ENCODE measurements around the gene TRAF7. TPM values are rescaled to one million over a fixed set of nuclear protein-coding genes. Genes with fewer than 3 reads are reported as not detected.
A peak's percentile ranks its signal among the peaks of the same experiment; 100 is the strongest.

Gene TRAF7
- total and polyA plus RNA-seq, 2 of the 13 experiments (the other 11 are each of a cell fraction or from before 2014, with no cell fraction given), result 47.9 to 65.6 TPM

DNA sequence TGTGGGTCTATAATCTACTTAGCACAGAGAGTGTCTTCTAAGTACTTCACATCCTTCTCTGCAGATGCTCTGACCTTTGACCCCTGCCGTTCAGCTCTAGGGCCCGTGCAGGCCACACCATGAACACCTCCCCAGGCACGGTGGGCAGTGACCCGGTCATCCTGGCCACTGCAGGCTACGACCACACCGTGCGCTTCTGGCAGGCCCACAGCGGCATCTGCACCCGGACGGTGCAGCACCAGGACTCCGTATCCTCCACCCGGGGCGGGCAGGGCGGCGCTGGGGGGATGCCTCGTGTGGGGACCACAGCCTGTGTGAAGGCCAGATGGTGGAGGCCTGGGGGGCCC is 50.4 kb downstream of the TRAF7 start (continued):
- TF ChIP-seq, protein P1, sequence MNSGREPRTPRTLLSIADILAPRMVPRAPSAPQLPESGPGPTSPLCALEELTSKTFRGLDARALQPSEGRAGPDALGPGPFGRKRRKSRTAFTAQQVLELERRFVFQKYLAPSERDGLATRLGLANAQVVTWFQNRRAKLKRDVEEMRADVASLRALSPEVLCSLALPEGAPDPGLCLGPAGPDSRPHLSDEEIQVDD (CRISPR knock-in tag; IDR thresholded peaks at IDR 0.05; ENCODE audit: borderline replicate concordance), result no peak
- TF ChIP-seq, protein P2, sequence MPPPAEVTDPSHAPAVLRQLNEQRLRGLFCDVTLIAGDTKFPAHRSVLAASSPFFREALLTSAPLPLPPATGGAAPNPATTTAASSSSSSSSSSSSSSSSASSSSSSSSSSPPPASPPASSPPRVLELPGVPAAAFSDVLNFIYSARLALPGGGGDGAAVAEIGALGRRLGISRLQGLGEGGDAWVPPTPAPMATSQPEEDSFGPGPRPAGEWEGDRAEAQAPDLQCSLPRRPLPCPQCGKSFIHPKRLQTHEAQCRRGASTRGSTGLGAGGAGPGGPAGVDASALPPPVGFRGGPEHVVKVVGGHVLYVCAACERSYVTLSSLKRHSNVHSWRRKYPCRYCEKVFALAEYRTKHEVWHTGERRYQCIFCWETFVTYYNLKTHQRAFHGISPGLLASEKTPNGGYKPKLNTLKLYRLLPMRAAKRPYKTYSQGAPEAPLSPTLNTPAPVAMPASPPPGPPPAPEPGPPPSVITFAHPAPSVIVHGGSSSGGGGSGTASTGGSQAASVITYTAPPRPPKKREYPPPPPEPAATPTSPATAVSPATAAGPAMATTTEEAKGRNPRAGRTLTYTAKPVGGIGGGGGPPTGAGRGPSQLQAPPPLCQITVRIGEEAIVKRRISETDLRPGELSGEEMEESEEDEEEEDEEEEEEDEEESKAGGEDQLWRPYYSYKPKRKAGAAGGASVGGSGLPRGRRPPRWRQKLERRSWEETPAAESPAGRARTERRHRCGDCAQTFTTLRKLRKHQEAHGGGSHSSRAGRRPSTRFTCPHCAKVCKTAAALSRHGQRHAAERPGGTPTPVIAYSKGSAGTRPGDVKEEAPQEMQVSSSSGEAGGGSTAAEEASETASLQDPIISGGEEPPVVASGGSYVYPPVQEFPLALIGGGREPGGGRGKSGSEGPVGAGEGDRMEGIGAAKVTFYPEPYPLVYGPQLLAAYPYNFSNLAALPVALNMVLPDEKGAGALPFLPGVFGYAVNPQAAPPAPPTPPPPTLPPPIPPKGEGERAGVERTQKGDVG (CRISPR knock-in tag; IDR thresholded peaks at IDR 0.05; ENCODE audit: borderline replicate concordance), result 0 out of 2 replicates have a peak, but pooled peaks have one; percentile 1
- TF ChIP-seq DNMT3B (CRISPR knock-in tag; conservative IDR thresholded peaks at IDR 0.05) (no peak), YY1 (IDR thresholded peaks at IDR 0.05; ENCODE audit: insufficient read depth, insufficient replicate concordance, low read depth, low read length) (peak; percentile 2), TP53 (CRISPR knock-in tag; conservative IDR thresholded peaks at IDR 0.05) (no peak), ELF1 (CRISPR knock-in tag; IDR thresholded peaks at IDR 0.05) (no peak), REL (CRISPR knock-in tag; conservative IDR thresholded peaks at IDR 0.05) (peak; percentile 14; the same call in 1 of the 2 replicates), ZNF589 (CRISPR knock-in tag; conservative IDR thresholded peaks at IDR 0.05) (no peak), ZSCAN22 (CRISPR knock-in tag; IDR thresholded peaks at IDR 0.05) (peak; percentile 74; the same call in 1 of the 2 replicates), ZNF546 (CRISPR knock-in tag; conservative IDR thresholded peaks at IDR 0.05) (no peak), ZNF124 (CRISPR knock-in tag; IDR thresholded peaks at IDR 0.05) (no peak), ZNF766 (CRISPR knock-in tag; IDR thresholded peaks at IDR 0.05; ENCODE audit: borderline replicate concordance) (no peak), TCF7L2 (IDR thresholded peaks at IDR 0.05; ENCODE audit: low read depth, low read length) (no peak), ZNF160 (CRISPR knock-in tag; IDR thresholded peaks at IDR 0.05) (no peak), ZNF446 (CRISPR knock-in tag; IDR thresholded peaks at IDR 0.05) (no peak), PRMT3 (CRISPR knock-in tag; IDR thresholded peaks at IDR 0.05; ENCODE audit: borderline replicate concordance, low read depth) (no peak), ZNF773 (CRISPR knock-in tag; IDR thresholded peaks at IDR 0.05; ENCODE audit: borderline replicate concordance) (no peak)
- TF ChIP-seq, protein P3, sequence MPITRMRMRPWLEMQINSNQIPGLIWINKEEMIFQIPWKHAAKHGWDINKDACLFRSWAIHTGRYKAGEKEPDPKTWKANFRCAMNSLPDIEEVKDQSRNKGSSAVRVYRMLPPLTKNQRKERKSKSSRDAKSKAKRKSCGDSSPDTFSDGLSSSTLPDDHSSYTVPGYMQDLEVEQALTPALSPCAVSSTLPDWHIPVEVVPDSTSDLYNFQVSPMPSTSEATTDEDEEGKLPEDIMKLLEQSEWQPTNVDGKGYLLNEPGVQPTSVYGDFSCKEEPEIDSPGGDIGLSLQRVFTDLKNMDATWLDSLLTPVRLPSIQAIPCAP (CRISPR knock-in tag; IDR thresholded peaks at IDR 0.05; ENCODE audit: low read depth), result 0 out of 2 replicates have a peak, but pooled peaks have one; percentile 13
- TF ChIP-seq, protein P4, sequence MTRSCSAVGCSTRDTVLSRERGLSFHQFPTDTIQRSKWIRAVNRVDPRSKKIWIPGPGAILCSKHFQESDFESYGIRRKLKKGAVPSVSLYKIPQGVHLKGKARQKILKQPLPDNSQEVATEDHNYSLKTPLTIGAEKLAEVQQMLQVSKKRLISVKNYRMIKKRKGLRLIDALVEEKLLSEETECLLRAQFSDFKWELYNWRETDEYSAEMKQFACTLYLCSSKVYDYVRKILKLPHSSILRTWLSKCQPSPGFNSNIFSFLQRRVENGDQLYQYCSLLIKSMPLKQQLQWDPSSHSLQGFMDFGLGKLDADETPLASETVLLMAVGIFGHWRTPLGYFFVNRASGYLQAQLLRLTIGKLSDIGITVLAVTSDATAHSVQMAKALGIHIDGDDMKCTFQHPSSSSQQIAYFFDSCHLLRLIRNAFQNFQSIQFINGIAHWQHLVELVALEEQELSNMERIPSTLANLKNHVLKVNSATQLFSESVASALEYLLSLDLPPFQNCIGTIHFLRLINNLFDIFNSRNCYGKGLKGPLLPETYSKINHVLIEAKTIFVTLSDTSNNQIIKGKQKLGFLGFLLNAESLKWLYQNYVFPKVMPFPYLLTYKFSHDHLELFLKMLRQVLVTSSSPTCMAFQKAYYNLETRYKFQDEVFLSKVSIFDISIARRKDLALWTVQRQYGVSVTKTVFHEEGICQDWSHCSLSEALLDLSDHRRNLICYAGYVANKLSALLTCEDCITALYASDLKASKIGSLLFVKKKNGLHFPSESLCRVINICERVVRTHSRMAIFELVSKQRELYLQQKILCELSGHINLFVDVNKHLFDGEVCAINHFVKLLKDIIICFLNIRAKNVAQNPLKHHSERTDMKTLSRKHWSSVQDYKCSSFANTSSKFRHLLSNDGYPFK (CRISPR knock-in tag; IDR thresholded peaks at IDR 0.05; ENCODE audit: borderline replicate concordance), result no peak
